ENCODE data around the gene MIEF2.
"Not testable (repeated sequence)": the region's sequence is repeated elsewhere in the genome, so short reads cannot be mapped to it uniquely, and the experiment has no call there.

Gene MIEF2

DNA sequence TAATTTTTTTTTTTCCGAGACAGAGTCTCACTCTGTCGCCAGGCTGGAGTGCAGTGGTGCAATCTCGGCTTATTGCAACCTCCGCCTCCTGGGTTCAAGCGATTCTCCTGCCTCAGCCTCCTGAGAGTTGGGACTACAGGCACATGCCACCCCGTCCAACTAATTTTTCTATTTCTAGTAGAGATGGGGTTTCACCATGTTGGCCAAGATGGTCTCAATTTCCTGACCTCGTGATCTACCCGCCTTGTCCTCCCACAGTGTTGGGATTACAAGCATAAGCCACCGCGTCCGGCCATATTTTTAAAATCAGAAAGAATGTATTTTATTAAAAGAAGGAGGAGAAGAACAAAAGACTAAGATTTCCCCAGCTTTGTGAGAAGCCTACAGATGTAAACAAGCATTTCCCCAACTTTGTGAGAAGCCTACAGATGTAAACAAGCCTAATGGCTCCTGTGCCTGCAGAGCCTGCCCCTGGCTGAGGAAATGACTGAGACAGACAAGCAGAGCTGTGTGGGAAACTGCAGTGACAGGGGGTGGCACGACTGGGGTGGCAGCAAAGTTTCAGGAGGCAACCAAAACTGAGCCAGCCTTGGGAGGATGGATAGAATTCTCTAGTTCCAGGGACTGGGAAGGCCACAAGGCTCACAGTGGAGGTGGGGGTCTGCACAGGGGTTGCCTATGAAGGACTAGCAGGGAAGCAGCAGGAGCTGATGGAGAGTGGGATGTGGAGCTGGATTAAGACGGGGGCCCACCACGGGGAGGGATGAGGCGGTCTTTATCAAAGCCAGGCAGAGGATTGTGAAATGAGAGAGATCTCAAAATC, 31.5 kb downstream of the MIEF2 start:
- no peak for DNase-seq (ENCODE audit: low spot score)

DNA sequence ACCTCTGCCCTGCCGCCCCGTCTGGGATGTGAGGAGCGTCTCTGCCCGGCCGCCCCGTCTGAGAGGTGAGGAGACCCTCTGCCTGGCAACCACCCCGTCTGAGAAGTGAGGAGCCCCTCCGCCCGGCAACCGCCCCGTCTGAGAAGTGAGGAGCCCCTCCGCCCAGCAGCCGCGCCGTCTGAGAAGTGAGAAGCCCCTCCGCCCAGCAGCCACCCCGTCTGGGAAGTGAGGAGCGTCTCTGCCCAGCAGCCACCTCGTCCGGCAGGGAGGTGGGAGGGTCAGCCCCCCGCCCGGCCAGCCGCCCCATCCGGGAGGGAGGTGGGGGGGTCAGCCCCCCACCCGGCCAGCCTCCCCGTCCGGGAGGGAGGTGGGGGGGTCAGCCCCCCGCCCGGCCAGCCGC, 37.6 kb downstream of the MIEF2 start:
- not testable (repeated sequence) for DNase-seq (ENCODE audit: low spot score)

DNA sequence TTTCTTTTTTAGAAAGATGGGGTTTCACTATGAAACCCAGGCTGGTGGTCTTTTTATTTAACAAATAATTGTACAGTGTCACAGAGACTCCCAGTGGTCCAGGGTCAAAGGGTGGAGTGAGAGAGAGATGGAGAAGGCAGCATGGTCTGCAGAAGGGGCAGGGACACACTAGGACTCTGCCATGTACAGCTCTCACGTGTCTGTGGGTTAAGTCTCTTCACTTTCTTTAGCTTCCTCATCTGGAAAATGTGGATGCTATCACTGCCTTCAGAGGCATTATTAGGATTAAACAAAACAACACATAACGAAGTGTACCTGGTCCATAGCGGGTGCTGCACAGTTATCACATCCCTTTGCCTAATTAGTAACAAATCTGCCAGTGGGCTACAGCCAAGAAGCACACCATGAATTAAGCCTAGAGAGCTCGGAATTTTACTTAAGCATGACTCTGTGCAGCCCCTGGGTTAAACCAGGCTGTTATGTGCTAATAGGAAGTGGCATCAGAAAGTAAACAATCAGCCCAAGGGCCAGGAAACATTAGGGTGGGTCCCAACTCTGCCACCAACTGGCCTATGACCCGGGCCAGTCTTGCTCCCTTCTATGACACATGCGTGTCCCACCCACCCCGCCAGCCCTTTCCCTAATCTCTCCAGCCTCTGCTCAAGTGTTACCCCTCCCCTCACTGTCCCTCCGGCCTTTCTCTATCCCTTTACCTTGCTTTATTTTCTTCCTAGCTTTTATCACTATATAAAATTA, 40.4 kb downstream of the MIEF2 start:
- no peak for DNase-seq (ENCODE audit: low spot score)

DNA sequence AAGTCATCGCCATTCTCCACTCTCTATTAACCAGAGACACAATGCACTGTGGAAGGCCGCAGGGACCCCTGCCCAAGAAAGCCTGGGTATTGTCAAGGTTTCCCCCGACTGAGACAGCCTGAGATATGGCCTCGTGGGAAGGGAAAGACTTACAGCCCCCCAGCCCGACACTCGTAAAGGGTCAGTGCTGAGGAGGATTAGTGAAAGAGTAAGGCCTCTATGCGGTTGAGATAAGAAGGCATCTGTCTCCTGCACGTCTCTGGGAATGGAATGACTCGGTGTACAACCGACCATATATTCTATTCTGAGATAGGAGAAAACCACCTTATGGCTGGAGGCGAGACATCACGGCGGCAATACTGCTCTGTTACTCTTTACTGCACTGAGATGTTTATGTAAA, 42.7 kb downstream of the MIEF2 start:
- DNase-seq (ENCODE audit: low spot score) = not testable (repeated sequence)

DNA sequence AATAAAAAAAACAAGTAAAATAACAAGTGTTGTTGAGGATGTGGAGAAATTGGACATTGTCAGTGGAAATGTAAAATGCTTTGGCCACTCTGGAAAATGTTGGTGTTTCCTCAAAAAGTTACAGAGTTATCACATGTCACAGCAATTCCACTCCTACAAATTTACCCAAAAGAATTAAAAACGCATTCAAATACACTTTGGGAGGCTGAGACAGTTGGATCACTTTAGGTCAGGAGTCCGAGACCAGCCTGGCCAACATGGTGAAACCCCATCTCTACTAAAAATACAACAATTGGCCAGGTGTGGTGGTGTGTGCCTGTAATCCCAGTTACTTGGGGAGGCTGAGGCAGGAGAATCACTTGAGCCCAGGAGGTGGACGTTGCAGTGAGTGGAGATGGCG, 48.7 kb downstream of the MIEF2 start:
- no peak for DNase-seq (ENCODE audit: low spot score)

DNA sequence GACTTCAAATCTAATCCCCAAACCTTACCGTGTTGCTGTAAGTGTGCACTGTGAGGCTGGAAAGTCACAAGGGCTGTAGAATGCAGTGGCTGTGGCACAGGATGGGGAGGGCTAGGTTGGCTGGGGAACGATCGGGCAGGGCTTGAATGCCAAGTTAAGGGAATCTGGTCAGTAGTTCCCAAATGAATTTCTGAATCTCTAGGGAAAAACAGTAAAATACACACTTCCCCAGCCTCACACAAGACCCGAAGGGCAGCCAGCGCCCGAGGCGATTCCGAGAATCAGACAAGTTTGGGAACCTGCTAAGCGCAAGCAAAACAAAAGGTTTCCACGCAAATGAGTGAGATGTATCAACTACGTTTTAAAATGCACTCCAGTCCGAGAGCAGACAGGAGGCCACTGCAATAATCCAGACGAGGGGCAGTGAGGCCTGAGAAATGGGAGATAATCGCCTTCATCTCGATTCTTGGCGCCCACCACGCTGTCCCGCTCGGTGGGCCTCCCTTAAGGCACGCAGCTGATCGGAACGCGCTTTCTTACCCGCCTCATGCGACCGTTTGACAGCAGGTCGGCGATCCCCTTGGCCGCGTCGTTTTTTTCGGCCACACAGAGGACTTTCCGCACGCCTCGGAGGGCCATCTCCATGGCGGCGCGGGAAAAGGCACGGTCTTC, 53.7 kb downstream of the MIEF2 start:
- DNase-seq (ENCODE audit: low spot score) = peak; percentile 64

DNA sequence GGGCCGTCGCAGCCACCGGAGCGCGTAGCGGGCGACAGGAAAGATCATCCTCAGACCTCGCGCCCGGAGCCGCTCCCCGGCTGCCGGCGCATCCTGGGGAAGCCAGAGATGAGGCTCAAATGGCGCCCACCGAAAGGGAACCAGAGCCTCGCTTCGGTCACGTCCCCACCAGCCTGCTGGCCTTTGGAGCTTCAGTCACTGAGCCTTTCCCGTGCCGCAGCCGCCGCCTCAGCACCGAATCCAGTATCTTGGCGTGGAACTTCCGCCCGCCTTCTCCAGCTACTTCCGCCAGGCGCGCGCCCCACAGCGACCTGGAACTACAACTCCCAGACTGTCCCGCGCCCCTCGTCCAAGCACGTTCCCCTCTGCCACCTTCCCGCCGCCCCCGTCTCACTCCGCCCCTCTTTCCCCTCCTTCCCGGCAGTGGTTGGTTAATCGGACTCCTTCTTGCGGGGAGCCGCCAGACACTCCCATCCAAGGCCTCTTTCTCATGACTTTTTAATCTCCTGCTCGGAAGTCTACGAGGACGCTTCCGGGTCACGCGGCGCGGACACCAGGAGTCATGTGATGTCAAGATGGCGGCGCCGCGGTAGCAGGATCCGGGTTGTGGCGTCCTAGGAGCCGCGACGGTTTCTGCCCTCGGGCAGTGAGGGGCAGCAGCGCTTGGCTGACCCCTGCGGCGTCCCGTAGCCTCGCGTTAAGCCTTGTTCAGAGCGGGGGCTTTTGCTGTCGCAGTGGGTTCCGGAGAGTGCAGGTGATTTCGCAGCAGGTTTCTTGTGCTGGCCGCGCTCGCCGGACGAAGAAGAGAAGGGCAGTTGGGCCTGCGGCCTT, 54.5 kb downstream of the MIEF2 start, which contains the start of the genes SMCR8 and TOP3A:
TSS of gene SMCR8 (plus strand) at position 563 of the 831 bp plus-strand sequence. CDS start 497 bp downstream, outside the sequence.
TSS of gene TOP3A (minus strand) at position 264 of the 831 bp plus-strand sequence. CDS start at position 48, 216 bp downstream.
- DNase-seq (ENCODE audit: low spot score) = peak; percentile 99

DNA sequence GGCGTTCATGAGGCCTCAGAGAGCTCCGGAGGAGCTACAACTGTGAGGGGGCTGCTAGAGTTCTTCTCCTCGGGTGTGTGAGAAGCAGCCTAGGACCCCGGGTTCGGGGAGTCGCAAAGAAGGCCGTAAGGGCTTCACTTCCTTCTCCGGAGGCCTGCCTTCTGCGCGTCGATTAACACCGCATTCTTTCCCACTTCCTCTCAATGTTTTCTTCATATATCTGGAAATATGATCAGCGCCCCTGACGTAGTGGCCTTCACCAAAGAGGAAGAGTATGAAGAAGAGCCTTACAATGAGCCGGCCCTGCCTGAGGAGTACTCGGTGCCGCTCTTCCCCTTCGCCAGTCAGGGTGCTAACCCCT, 55.1 kb downstream of the MIEF2 start:
- no peak for DNase-seq (ENCODE audit: low spot score)

DNA sequence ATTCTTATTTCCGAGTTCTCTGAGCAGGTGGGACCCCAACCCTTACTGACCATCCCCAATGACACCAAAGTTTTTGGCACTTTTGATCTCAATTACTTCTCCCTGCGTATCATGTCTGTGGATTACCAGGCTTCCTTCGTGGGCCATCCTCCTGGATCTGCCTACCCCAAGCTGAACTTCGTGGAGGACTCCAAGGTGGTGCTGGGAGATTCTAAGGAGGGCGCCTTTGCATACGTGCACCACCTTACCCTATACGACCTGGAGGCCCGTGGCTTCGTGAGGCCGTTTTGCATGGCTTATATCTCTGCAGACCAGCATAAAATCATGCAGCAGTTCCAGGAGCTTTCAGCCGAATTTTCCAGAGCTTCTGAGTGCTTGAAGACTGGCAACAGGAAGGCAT, 55.5 kb downstream of the MIEF2 start:
- DNase-seq (ENCODE audit: low spot score) = no peak
